ENCODE measurements around the gene ATXN7L3.

GRCh38 chr17:44183024-44183423 lies 16.7 kb downstream of the ATXN7L3 start:
- TF ChIP-seq CTCF (IDR thresholded peaks at IDR 0.05) (no peak), POLR2A (IDR thresholded peaks at IDR 0.05) (no peak)
